GM23338 (cell line): ENCODE results near the gene CDH4. TPM values are rescaled to one million over a fixed set of nuclear protein-coding genes. Genes with fewer than 3 reads are reported as not detected.

Source experiments
- ATAC-seq: fragments of 200-7000 bp; cut with Tn5 transposase; 3 replicates; pipeline ENCODE4 v1.9.1; 2020
- DNase-seq: peaks from one replicate; pipeline ENCODE4 v3.0.0-alpha.2; 2015; ENCODE audit warnings: low spot score
- H2AFZ ChIP-seq: fragments of 200-600 bp; sonication (generic); 2 replicates; pipeline ENCODE4 v1.8.0; 2016; ENCODE audit warnings: antibody characterized with exemption, mild to moderate bottlenecking, moderate library complexity
- H3F3A ChIP-seq: fragments of 200-600 bp; sonication (generic); replicated peaks from 2 replicates; pipeline ENCODE4 v1.8.0; 2017; ENCODE audit warnings: antibody characterized with exemption, mixed run types, low read depth
- H3K27ac ChIP-seq: fragments of 200-600 bp; sonication (generic); 2 replicates; pipeline ENCODE4 v1.6.1; 2016; ENCODE audit warnings: low read depth
- H3K27me3 ChIP-seq: fragments of 200-600 bp; sonication (generic); 2 replicates; pipeline ENCODE4 v1.8.0; 2016; ENCODE audit warnings: mild to moderate bottlenecking, mixed run types, moderate library complexity; ENCODE audit not compliant: insufficient read depth
- H3K36me3 ChIP-seq: fragments of 200-600 bp; sonication (generic); 2 replicates; pipeline ENCODE4 v1.8.0; 2016; ENCODE audit warnings: mild to moderate bottlenecking; ENCODE audit not compliant: insufficient read depth
- H3K4me1 ChIP-seq: fragments of 200-600 bp; sonication (generic); 2 replicates; pipeline ENCODE4 v1.8.0; 2016; ENCODE audit warnings: mild to moderate bottlenecking, moderate library complexity; ENCODE audit not compliant: insufficient read depth
- H3K4me2 ChIP-seq: fragments of 200-600 bp; sonication (generic); 2 replicates; pipeline ENCODE4 v1.7.1; 2017; ENCODE audit warnings: mixed run types
- H3K4me3 ChIP-seq: fragments of 200-600 bp; sonication (generic); 2 replicates; pipeline ENCODE4 v1.6.1; 2016; ENCODE audit warnings: mixed run types
- H3K79me2 ChIP-seq: fragments of 200-600 bp; sonication (generic); replicated peaks from 2 replicates; pipeline ENCODE4 v1.8.0; 2017; ENCODE audit warnings: mild to moderate bottlenecking; ENCODE audit not compliant: insufficient read depth
- H3K9me2 ChIP-seq: fragments of 200-600 bp; sonication (generic); 2 replicates; pipeline ENCODE4 v1.8.0; 2017; ENCODE audit not compliant: insufficient read depth
- H4K20me1 ChIP-seq: fragments of 200-600 bp; sonication (generic); replicated peaks from 2 replicates; pipeline ENCODE4 v1.8.0; 2017; ENCODE audit warnings: mild to moderate bottlenecking; ENCODE audit not compliant: insufficient read depth
- H3K27ac Mint-ChIP-seq: 2 replicates; pipeline ENCODE4 v1.8.0; 2020; ENCODE audit warnings: inconsistent platforms, mild to moderate bottlenecking, moderate library complexity, mixed read lengths
- H3K27me3 Mint-ChIP-seq: 3 replicates; pipeline ENCODE4 v1.8.0; 2022; ENCODE audit warnings: low read depth, mild to moderate bottlenecking, moderate library complexity, mixed read lengths, inconsistent platforms; ENCODE audit not compliant: insufficient read depth, poor library complexity
- H3K36me3 Mint-ChIP-seq: 3 replicates; pipeline ENCODE4 v1.8.0; 2021; ENCODE audit warnings: low read depth, mild to moderate bottlenecking, inconsistent platforms, moderate library complexity, mixed read lengths
- H3K4me1 Mint-ChIP-seq: 3 replicates; pipeline ENCODE4 v1.8.0; 2020; ENCODE audit warnings: mild to moderate bottlenecking, inconsistent platforms, mixed read lengths
- H3K4me3 Mint-ChIP-seq: 3 replicates; pipeline ENCODE4 v1.8.0; 2021; ENCODE audit warnings: moderate library complexity, mild to moderate bottlenecking, inconsistent platforms, mixed read lengths
- H3K9me3 Mint-ChIP-seq: 3 replicates; pipeline ENCODE4 v1.8.0; 2020; ENCODE audit warnings: moderate library complexity, mild to moderate bottlenecking, inconsistent platforms, mixed read lengths
- REST ChIP-seq: IDR thresholded peaks from one replicate; pipeline ENCODE4 v1.6.1; 2018; ENCODE audit warnings: antibody characterized with exemption; ENCODE audit not compliant: unreplicated experiment
- ZNF114 ChIP-seq: fragments of 250-450 bp; sonication (Bioruptor Pico); IDR thresholded peaks from 2 replicates; pipeline ENCODE4 v1.5.0; 2020; ENCODE audit warnings: mild to moderate bottlenecking, moderate library complexity
- ZNF462 ChIP-seq: fragments of 250-450 bp; sonication (Bioruptor Pico); IDR thresholded peaks from 2 replicates; pipeline ENCODE4 v1.5.0; 2020; ENCODE audit warnings: mild to moderate bottlenecking, moderate library complexity
- polyA plus RNA-seq: library from polyadenylated mRNA; unstranded; fragments of >200 nt; fragmentation: Nextera tagmentation; extraction: Ambion mirVana; gene quantifications from 2 replicates; pipeline ENCODE4 v1.2.1, GENCODE V29; 2016
- total RNA-seq: library from RNA; depleted of rRNA; stranded (reverse); fragments of >200 nt; shearing (Covaris generic); gene quantifications from 2 replicates; pipeline ENCODE4 v1.2.3, GENCODE V29; 2014

The CDH4 gene
- total and polyA plus RNA-seq, 2 experiments from 2014 or later, result 1.2 to 4.2 TPM

GRCh38 chr20:61924211-61924857 is 672.3 kb downstream of the CDH4 start:
- peaks cover 4% of the 10 kb centered on the region; the same call in 2 of the 3 replicates for H3K9me3 Mint-ChIP-seq
- no peaks in the 10 kb centered on the region for H3K4me1 Mint-ChIP-seq
- no peak overlapping the region for H3K27ac Mint-ChIP-seq
- no peak overlapping the region for H3K4me3 ChIP-seq
- H2AFZ ChIP-seq, result no peak overlapping the region
- H3K4me1 ChIP-seq, result no peaks in the 10 kb centered on the region
- no peaks in the 10 kb centered on the region for H3K79me2 ChIP-seq
- H3K36me3 Mint-ChIP-seq, result peaks cover 7% of the 10 kb centered on the region; the same call in 2 of the 3 replicates
- peaks cover 7% of the 10 kb centered on the region for H3K27me3 Mint-ChIP-seq
- no peaks in the 10 kb centered on the region for H3K27me3 ChIP-seq
- H3F3A ChIP-seq, result no peaks in the 10 kb centered on the region
- no peak for DNase-seq
- ATAC-seq, result no peak; the same call in 2 of the 3 replicates
- no peak overlapping the region for H3K4me3 Mint-ChIP-seq
- H3K36me3 ChIP-seq, result no peaks in the 10 kb centered on the region
- TF ChIP-seq ZNF114 (CRISPR knock-in tag), result no peak
- no peak for TF ChIP-seq ZNF462 (CRISPR knock-in tag)
- TF ChIP-seq REST, result no peak
- no peak overlapping the region for H3K27ac ChIP-seq
- no peak overlapping the region for H3K4me2 ChIP-seq
- H3K9me2 ChIP-seq, result no peaks in the 10 kb centered on the region
- no peaks in the 10 kb centered on the region for H4K20me1 ChIP-seq
